GM12878 (cell line): ENCODE data around the gene PPARD. TPM values are rescaled to one million over a fixed set of nuclear protein-coding genes. Genes with fewer than 3 reads are reported as not detected.

Experiments used
- ATAC-seq: fragments of 200-7000 bp; cut with Tn5 transposase; 3 replicates; pipeline ENCODE4 v1.9.1; 2020; ENCODE audit warnings: mild to moderate bottlenecking, moderate library complexity
- BruUV-seq: library from RNA; stranded (reverse); fragments of 400-500 nt; replicated peaks from 2 replicates; lab custom pipeline; 2021; lab: Mats Ljungman, UMichigan
- CTCF ChIA-PET: fragments of 300-600 bp; sonication (Branson Sonifier 250); formaldehyde crosslinking; extraction: SDS; loops from one replicate; lab custom pipeline; 2021; ENCODE audit warnings: inconsistent platforms; lab: Yijun Ruan, JAX
- POLR2A ChIA-PET: fragments of 350-600 bp; formaldehyde crosslinking; extraction: SDS; loops from one replicate; lab custom pipeline; 2021; ENCODE audit warnings: inconsistent platforms; lab: Charles Lee
- RAD21 ChIA-PET: fragments of 300-600 bp; sonication (Branson Sonifier 250); formaldehyde crosslinking; loops from one replicate; lab custom pipeline; 2023; ENCODE audit warnings: antibody characterized with exemption; ENCODE audit not compliant: unreplicated experiment; lab: Charles Lee
- SMC1A ChIA-PET: fragments of 300-600 bp; sonication (Branson Sonifier 250); formaldehyde crosslinking; loops from one replicate; lab custom pipeline; 2023; ENCODE audit not compliant: unreplicated experiment, uncharacterized antibody; lab: Charles Lee
- DNase-seq: peaks from one replicate; pipeline ENCODE4 v3.0.0-alpha.2; 2011; ENCODE audit warnings: low read depth, low spot score
- FAIRE-seq: peaks from 3 replicates; lab custom pipeline; 2011; peaks lifted over from hg19 to GRCh38; lab: Jason Lieb, UNC
- H2AFZ ChIP-seq: 2 replicates; pipeline ENCODE4 v1.6.0; 2011; ENCODE audit warnings: low read depth, low read length, control low read depth; ENCODE audit not compliant: control insufficient read depth
- H3K27ac ChIP-seq: 2 replicates; pipeline ENCODE4 v1.5.1; 2011; ENCODE audit warnings: control low read depth; ENCODE audit not compliant: control insufficient read depth, insufficient read depth
- H3K27me3 ChIP-seq, 2 experiments: replicated peaks in 1 of 2; 2 replicates each; pipeline versions ENCODE4 v1.6.0 to v1.6.1; 2011; ENCODE audit warnings: low read length in 1 of 2; ENCODE audit not compliant: control insufficient read depth in 2 of 2, insufficient read depth in 2 of 2
- H3K36me3 ChIP-seq, 2 experiments: 2 replicates each; pipeline ENCODE4 v1.5.1; 2011; ENCODE audit warnings: low read length in 1 of 2; ENCODE audit not compliant: control insufficient read depth in 2 of 2, insufficient read depth in 2 of 2
- H3K4me1 ChIP-seq: 2 replicates; pipeline ENCODE4 v1.6.1; 2011; ENCODE audit warnings: mild to moderate bottlenecking, low read length, moderate library complexity, mixed read lengths; ENCODE audit not compliant: control insufficient read depth, insufficient read depth
- H3K4me2 ChIP-seq: 2 replicates; pipeline ENCODE4 v1.6.0; 2011; ENCODE audit warnings: control low read depth; ENCODE audit not compliant: control insufficient read depth, insufficient read depth
- H3K4me3 ChIP-seq: fragments of 200-600 bp; sonication (generic); 2 replicates; pipeline ENCODE4 v1.5.1; 2016
- H3K79me2 ChIP-seq: 2 replicates; pipeline ENCODE4 v1.6.0; 2011; ENCODE audit warnings: low read length; ENCODE audit not compliant: control insufficient read depth, insufficient read depth
- H3K9ac ChIP-seq: 2 replicates; pipeline ENCODE4 v1.8.0; 2011; ENCODE audit warnings: low read length, control low read depth, mixed read lengths; ENCODE audit not compliant: control insufficient read depth, insufficient read depth
- H3K9me3 ChIP-seq: replicated peaks from 3 replicates; pipeline ENCODE4 v1.5.1; 2011; ENCODE audit warnings: mild to moderate bottlenecking, low read length; ENCODE audit not compliant: control insufficient read depth, insufficient read depth
- H4K20me1 ChIP-seq: 2 replicates; pipeline ENCODE4 v1.6.0; 2011; ENCODE audit not compliant: control insufficient read depth, insufficient read depth
- NBN ChIP-seq: fragments of 450-650 bp; IDR thresholded peaks from 2 replicates; pipeline ENCODE4 v1.6.1; 2016
- NFYB ChIP-seq: IDR thresholded peaks from 2 replicates; pipeline ENCODE4 v1.6.1; 2011; ENCODE audit warnings: low read depth, mild to moderate bottlenecking, low read length, improper control_type of control experiment, moderate library complexity; ENCODE audit not compliant: insufficient read depth
- RUNX3 ChIP-seq: IDR thresholded peaks from 2 replicates; pipeline ENCODE4 v1.6.1; 2012; ENCODE audit warnings: low read length, inconsistent platforms
- SMC3 ChIP-seq: IDR thresholded peaks from 2 replicates; pipeline ENCODE4 v1.6.1; 2011; ENCODE audit warnings: low read length, improper control_type of control experiment, borderline replicate concordance
- YBX1 ChIP-seq: fragments of 450-650 bp; IDR thresholded peaks from 2 replicates; pipeline ENCODE4 v1.6.1; 2016; ENCODE audit warnings: antibody characterized with exemption
- YY1 ChIP-seq: IDR thresholded peaks from 2 replicates; pipeline ENCODE4 v1.6.1; 2011; ENCODE audit warnings: low read depth, mild to moderate bottlenecking, low read length
- ZNF217 ChIP-seq: fragments of 450-650 bp; IDR thresholded peaks from 2 replicates; pipeline ENCODE4 v1.6.1; 2017; ENCODE audit warnings: antibody characterized with exemption, mild to moderate bottlenecking
- WGBS: methylation state at CpG from one replicate; pipeline ENCODE4 v1.1.6; 2016; ENCODE audit warnings: low lambda C conversion rate; ENCODE audit not compliant: insufficient replicate concordance, insufficient coverage; ENCODE audit errors: missing lambda C conversion rate; 5-methylcytosine and 5-hydroxymethylcytosine counted together
- in situ Hi-C: fragments of 300-500 bp; cut with MboI; formaldehyde crosslinking; loops from 9 replicates; pipeline ENCODE4 v1.14.3; 2018; ENCODE audit warnings: mixed read lengths
- intact Hi-C: fragments of 100-400 bp; cut with micrococcal nuclease; formaldehyde crosslinking; loops from one replicate; pipeline ENCODE4 v1.14.2; 2022; ENCODE audit not compliant: unreplicated experiment
- polyA plus RNA-seq, 11 experiments: library from polyadenylated mRNA; depleted of rRNA in 4 of 11; unstranded in 6 of 11; stranded (reverse) in 5 of 11; fragments of >200 nt; fragmentation: Nextera tagmentation in 4 of 11; fragmentation: Illumina TruSeq in 1 of 11; extraction: Ambion mirVana in 4 of 11; extraction: Trizol in 1 of 11; gene quantifications; 1 replicate in 1 of 11; 2 replicates in 10 of 11; pipeline versions ENCODE4 v1.2.1 to v1.2.3, GENCODE V29; 2011 to 2016; ENCODE audit warnings: inconsistent platforms in 2 of 11, missing spikeins in 2 of 11, low read depth in 1 of 11
- total RNA-seq, 4 experiments: library from RNA; depleted of rRNA in 3 of 4; stranded (reverse); fragments of >200 nt in 3 of 4; fragmentation: Illumina TruSeq in 1 of 4; extraction: Trizol in 1 of 4; gene quantifications; 2 replicates each; pipeline versions ENCODE4 v1.2.1 to v1.2.3, GENCODE V29; 2013 to 2021
- TF ChIP-seq, protein P1 (sequence below): fragments of 450-650 bp; IDR thresholded peaks from 2 replicates; pipeline ENCODE4 v1.6.1; 2016; ENCODE audit warnings: mild to moderate bottlenecking, moderate library complexity, borderline replicate concordance
- TF ChIP-seq, protein P2 (sequence below): fragments of 450-650 bp; IDR thresholded peaks from 2 replicates; pipeline ENCODE4 v1.6.1; 2017; ENCODE audit warnings: mild to moderate bottlenecking, low read depth, inconsistent platforms; ENCODE audit not compliant: poor library complexity, severe bottlenecking
- TF ChIP-seq, protein P3 (sequence below), 3 experiments: IDR thresholded peaks in 2 of 3; conservative IDR thresholded peaks in 1 of 3; 2 replicates each; pipeline ENCODE4 v1.5.1; 2011; ENCODE audit warnings: low read depth in 3 of 3, low read length in 3 of 3, mild to moderate bottlenecking in 3 of 3, control low read depth in 2 of 3, moderate library complexity in 2 of 3, inconsistent platforms in 1 of 3, mixed read lengths in 1 of 3; ENCODE audit not compliant: control insufficient read depth in 2 of 3, insufficient read depth in 1 of 3; ENCODE audit errors: extremely low read depth in 1 of 3

The PPARD gene
- total and polyA plus RNA-seq, 10 of the 15 experiments (the other 5 are each of a cell fraction or from before 2014, with no cell fraction given), result 0.05 to 12.6 (median 6.7) TPM

DNA sequence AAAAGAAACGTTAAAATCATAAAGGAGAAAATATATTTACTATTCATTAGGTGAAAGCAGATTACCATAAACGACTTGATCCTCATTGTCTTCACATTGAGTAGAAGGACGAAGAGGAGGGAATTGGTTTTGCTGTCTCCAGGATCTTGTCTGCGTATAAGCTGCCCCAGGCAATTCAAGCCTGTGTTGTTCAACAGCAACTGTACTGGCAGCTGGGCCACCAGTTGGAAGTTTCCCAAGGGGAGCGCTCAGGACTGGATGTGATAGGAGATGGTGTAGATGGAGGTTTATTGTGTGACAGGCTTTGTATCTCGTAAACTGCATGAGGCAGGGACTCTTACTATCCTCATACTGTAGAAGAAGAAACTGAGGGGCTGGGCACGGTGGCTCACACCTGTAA is 105.8 kb downstream of the PPARD start (continued):
- TF ChIP-seq ZNF217 (no peak), YBX1 (no peak)
- TF ChIP-seq, protein P1, sequence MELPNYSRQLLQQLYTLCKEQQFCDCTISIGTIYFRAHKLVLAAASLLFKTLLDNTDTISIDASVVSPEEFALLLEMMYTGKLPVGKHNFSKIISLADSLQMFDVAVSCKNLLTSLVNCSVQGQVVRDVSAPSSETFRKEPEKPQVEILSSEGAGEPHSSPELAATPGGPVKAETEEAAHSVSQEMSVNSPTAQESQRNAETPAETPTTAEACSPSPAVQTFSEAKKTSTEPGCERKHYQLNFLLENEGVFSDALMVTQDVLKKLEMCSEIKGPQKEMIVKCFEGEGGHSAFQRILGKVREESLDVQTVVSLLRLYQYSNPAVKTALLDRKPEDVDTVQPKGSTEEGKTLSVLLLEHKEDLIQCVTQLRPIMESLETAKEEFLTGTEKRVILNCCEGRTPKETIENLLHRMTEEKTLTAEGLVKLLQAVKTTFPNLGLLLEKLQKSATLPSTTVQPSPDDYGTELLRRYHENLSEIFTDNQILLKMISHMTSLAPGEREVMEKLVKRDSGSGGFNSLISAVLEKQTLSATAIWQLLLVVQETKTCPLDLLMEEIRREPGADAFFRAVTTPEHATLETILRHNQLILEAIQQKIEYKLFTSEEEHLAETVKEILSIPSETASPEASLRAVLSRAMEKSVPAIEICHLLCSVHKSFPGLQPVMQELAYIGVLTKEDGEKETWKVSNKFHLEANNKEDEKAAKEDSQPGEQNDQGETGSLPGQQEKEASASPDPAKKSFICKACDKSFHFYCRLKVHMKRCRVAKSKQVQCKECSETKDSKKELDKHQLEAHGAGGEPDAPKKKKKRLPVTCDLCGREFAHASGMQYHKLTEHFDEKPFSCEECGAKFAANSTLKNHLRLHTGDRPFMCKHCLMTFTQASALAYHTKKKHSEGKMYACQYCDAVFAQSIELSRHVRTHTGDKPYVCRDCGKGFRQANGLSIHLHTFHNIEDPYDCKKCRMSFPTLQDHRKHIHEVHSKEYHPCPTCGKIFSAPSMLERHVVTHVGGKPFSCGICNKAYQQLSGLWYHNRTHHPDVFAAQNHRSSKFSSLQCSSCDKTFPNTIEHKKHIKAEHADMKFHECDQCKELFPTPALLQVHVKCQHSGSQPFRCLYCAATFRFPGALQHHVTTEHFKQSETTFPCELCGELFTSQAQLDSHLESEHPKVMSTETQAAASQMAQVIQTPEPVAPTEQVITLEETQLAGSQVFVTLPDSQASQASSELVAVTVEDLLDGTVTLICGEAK, result no peak
- TF ChIP-seq, all 136 proteins: peak for 0

- SMC1A ChIA-PET, result interaction anchor here (0.6 to 6.8 kb wide), 13 partner anchors 13 to 162 kb away, joined by 3 to 116 read pairs (median 5); partner anchors contain the start of genes DEF6, PPARD and RPL10A
- Histone ChIP-seq H3K36me3 (no peaks in the 10 kb centered on the region), H3K4me2 (no peak overlapping the region), H3K4me1 (peaks cover 10% of the 10 kb centered on the region), H3K4me3 (no peak overlapping the region), H3K27ac (no peak overlapping the region), H3K79me2 (peaks cover 4% of the 10 kb centered on the region), H4K20me1 (no peaks in the 10 kb centered on the region), H3K9me3 (no peaks in the 10 kb centered on the region), H2AFZ (no peak overlapping the region), H3K9ac (no peak overlapping the region), H3K27me3 (0 out of 4 replicates have a peak, but pooled peaks cover 0 to 3% of the 10 kb centered on the region in 2 experiments)
- CTCF ChIA-PET, result interaction anchor here (0.6 to 6.5 kb wide), 27 partner anchors 9 to 534 kb away, joined by 3 to 177 read pairs (median 5); partner anchors contain the start of genes ARMC12, DEF6, PPARD and RPL10A
- intact Hi-C loops, result loop anchor here (1.0 kb wide), 2 partner anchors 107 to 152 kb away; partner anchors contain the start of genes DEF6 and PPARD
- RAD21 ChIA-PET, result interaction anchor here (0.6 to 8.7 kb wide), 17 partner anchors 8 to 902 kb away, joined by 3 to 125 read pairs (median 4); partner anchors contain the start of genes DEF6 and PPARD
- DNase-seq (no peak), ATAC-seq (peak; percentile 76), FAIRE-seq (peak; percentile 90)
- POLR2A ChIA-PET, result interaction anchor here (0.9 to 1.3 kb wide), 3 partner anchors 106 to 152 kb away, joined by 3 to 4 read pairs (median 4); partner anchors contain the start of genes DEF6 and PPARD
- no TSS peak for BruUV-seq
- in situ Hi-C loops, result no loop called here
- WGBS, result 37% methylated on average over 14 of the region's 14 CpGs
- TF ChIP-seq SMC3 (peak; percentile 96), NFYB (no peak), NBN (peak; percentile 30; the same call in 1 of the 2 replicates), RUNX3 (peak; percentile 12; the same call in 1 of the 2 replicates), YY1 (0 out of 2 replicates have a peak, but pooled peaks have one; percentile 21)
- TF ChIP-seq, protein P2, sequence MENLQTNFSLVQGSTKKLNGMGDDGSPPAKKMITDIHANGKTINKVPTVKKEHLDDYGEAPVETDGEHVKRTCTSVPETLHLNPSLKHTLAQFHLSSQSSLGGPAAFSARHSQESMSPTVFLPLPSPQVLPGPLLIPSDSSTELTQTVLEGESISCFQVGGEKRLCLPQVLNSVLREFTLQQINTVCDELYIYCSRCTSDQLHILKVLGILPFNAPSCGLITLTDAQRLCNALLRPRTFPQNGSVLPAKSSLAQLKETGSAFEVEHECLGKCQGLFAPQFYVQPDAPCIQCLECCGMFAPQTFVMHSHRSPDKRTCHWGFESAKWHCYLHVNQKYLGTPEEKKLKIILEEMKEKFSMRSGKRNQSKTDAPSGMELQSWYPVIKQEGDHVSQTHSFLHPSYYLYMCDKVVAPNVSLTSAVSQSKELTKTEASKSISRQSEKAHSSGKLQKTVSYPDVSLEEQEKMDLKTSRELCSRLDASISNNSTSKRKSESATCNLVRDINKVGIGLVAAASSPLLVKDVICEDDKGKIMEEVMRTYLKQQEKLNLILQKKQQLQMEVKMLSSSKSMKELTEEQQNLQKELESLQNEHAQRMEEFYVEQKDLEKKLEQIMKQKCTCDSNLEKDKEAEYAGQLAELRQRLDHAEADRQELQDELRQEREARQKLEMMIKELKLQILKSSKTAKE, result peak; percentile 31
- TF ChIP-seq, protein P3, sequence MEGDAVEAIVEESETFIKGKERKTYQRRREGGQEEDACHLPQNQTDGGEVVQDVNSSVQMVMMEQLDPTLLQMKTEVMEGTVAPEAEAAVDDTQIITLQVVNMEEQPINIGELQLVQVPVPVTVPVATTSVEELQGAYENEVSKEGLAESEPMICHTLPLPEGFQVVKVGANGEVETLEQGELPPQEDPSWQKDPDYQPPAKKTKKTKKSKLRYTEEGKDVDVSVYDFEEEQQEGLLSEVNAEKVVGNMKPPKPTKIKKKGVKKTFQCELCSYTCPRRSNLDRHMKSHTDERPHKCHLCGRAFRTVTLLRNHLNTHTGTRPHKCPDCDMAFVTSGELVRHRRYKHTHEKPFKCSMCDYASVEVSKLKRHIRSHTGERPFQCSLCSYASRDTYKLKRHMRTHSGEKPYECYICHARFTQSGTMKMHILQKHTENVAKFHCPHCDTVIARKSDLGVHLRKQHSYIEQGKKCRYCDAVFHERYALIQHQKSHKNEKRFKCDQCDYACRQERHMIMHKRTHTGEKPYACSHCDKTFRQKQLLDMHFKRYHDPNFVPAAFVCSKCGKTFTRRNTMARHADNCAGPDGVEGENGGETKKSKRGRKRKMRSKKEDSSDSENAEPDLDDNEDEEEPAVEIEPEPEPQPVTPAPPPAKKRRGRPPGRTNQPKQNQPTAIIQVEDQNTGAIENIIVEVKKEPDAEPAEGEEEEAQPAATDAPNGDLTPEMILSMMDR (IDR thresholded peaks at IDR 0.05 in 2 of 3, conservative IDR thresholded peaks at IDR 0.05 in 1 of 3; ENCODE audit: control insufficient read depth in 2 of 3, extremely low read depth in 1 of 3, insufficient read depth in 1 of 3, low read depth in 3 of 3, low read length in 3 of 3), result peak; percentile 66 to 82 (median 67)
Measured at GRCh38 chr6:35449287-35449881, 107.0 kb downstream of the PPARD start.
